ENCODE results near the gene ABCB11.

The ABCB11 gene

GRCh38 chr2:169066897-169067296, 35.8 kb upstream of the ABCB11 start:
- no peak for TF ChIP-seq SIN3A (IDR thresholded peaks at IDR 0.05; ENCODE audit: borderline replicate concordance, insufficient read depth, low read length)
- no peak for TF ChIP-seq FOXP2 (optimal IDR thresholded peaks at IDR 0.05; ENCODE audit: borderline replicate concordance, extremely low read depth, extremely low read length, insufficient read depth)
- TF ChIP-seq REST (IDR thresholded peaks at IDR 0.05; ENCODE audit: insufficient read depth in 1 of 2, low read depth in 2 of 2, low read length in 2 of 2): no peak
- TF ChIP-seq POLR2AphosphoS5 (IDR thresholded peaks at IDR 0.05; ENCODE audit: low read depth, low read length): no peak
- no peak for TF ChIP-seq TAF1 (IDR thresholded peaks at IDR 0.05; ENCODE audit: borderline replicate concordance, insufficient read depth, low read length)

- no peak for TF ChIP-seq SIN3A (IDR thresholded peaks at IDR 0.05; ENCODE audit: borderline replicate concordance, insufficient read depth, low read length)
- no peak for TF ChIP-seq REST (IDR thresholded peaks at IDR 0.05; ENCODE audit: insufficient read depth in 1 of 2, low read depth in 2 of 2, low read length in 2 of 2)
- no peak for TF ChIP-seq TAF1 (IDR thresholded peaks at IDR 0.05; ENCODE audit: borderline replicate concordance, insufficient read depth, low read length)
- no peak for TF ChIP-seq FOXP2 (optimal IDR thresholded peaks at IDR 0.05; ENCODE audit: borderline replicate concordance, extremely low read depth, extremely low read length, insufficient read depth)
- no peak for TF ChIP-seq POLR2AphosphoS5 (IDR thresholded peaks at IDR 0.05; ENCODE audit: low read depth, low read length)
Measured at GRCh38 chr2:169065864-169066517, 34.9 kb upstream of the ABCB11 start.

- no peak for TF ChIP-seq POLR2AphosphoS5 (IDR thresholded peaks at IDR 0.05; ENCODE audit: low read depth, low read length)
- TF ChIP-seq SIN3A (IDR thresholded peaks at IDR 0.05; ENCODE audit: borderline replicate concordance, insufficient read depth, low read length): no peak
- TF ChIP-seq REST (IDR thresholded peaks at IDR 0.05; ENCODE audit: insufficient read depth in 1 of 2, low read depth in 2 of 2, low read length in 2 of 2): no peak
- no peak for TF ChIP-seq TAF1 (IDR thresholded peaks at IDR 0.05; ENCODE audit: borderline replicate concordance, insufficient read depth, low read length)
- TF ChIP-seq FOXP2 (optimal IDR thresholded peaks at IDR 0.05; ENCODE audit: borderline replicate concordance, extremely low read depth, extremely low read length, insufficient read depth): no peak
Measured at GRCh38 chr2:169065422-169065821, 34.3 kb upstream of the ABCB11 start.

GRCh38 chr2:169050476-169051240, 19.5 kb upstream of the ABCB11 start:
- TF ChIP-seq TAF1 (IDR thresholded peaks at IDR 0.05; ENCODE audit: borderline replicate concordance, insufficient read depth, low read length): no peak
- no peak for TF ChIP-seq REST (IDR thresholded peaks at IDR 0.05; ENCODE audit: insufficient read depth in 1 of 2, low read depth in 2 of 2, low read length in 2 of 2)
- no peak for TF ChIP-seq SIN3A (IDR thresholded peaks at IDR 0.05; ENCODE audit: borderline replicate concordance, insufficient read depth, low read length)
- no peak for TF ChIP-seq POLR2AphosphoS5 (IDR thresholded peaks at IDR 0.05; ENCODE audit: low read depth, low read length)
- no peak for TF ChIP-seq FOXP2 (optimal IDR thresholded peaks at IDR 0.05; ENCODE audit: borderline replicate concordance, extremely low read depth, extremely low read length, insufficient read depth)
